AG04450 (cell line): ENCODE measurements around the gene TOR4A. TPM values are rescaled to one million over a fixed set of nuclear protein-coding genes. Genes with fewer than 3 reads are reported as not detected.

Experiments
- CTCF ChIA-PET: fragments of 300-600, 350-600 bp; formaldehyde crosslinking; extraction: SDS; loops from one replicate; lab custom pipeline; 2022; ENCODE audit warnings: antibody characterized with exemption, inconsistent platforms; lab: Charles Lee
- POLR2A ChIA-PET: fragments of 350-600 bp; formaldehyde crosslinking; extraction: SDS; loops from one replicate; lab custom pipeline; 2021; ENCODE audit warnings: antibody characterized with exemption, inconsistent platforms; lab: Yijun Ruan, JAX
- DNase-seq: peaks from one replicate; pipeline ENCODE4 v3.0.0-alpha.2; 2011; ENCODE audit warnings: low read depth, low spot score
- H3K27ac ChIP-seq: one replicate; pipeline ENCODE4 v1.5.1; 2012; ENCODE audit warnings: low read depth, low read length, control low read depth
- H3K27me3 ChIP-seq: one replicate; pipeline ENCODE4 v1.6.0; 2012; ENCODE audit warnings: low read length; ENCODE audit not compliant: control insufficient read depth, insufficient read depth
- H3K4me3 ChIP-seq: 2 replicates; pipeline ENCODE4 v1.5.1; 2011; ENCODE audit warnings: mild to moderate bottlenecking, low read depth, low read length, control low read depth
- H3K9me3 ChIP-seq: 2 replicates; pipeline ENCODE4 v1.5.1; 2012; ENCODE audit warnings: low read length; ENCODE audit not compliant: control insufficient read depth, insufficient read depth
- CTCF ChIP-seq: IDR thresholded peaks from 2 replicates; pipeline ENCODE4 v1.5.1; 2011; ENCODE audit warnings: low read depth, low read length, control low read depth, inconsistent platforms
- polyA plus RNA-seq: library from polyadenylated mRNA; depleted of rRNA; stranded (reverse); fragments of >200 nt; gene quantifications from 2 replicates; pipeline ENCODE4 v1.2.3, GENCODE V29; 2011

Gene TOR4A
- polyA plus RNA-seq, 1 experiment: 14.1 TPM

- DNase-seq: no peak
- H3K9me3 ChIP-seq: peaks cover 5% of the 10 kb centered on the region; the same call in 1 of the 2 replicates
- ChIA-PET CTCF (no interaction called here), POLR2A (interaction anchor here (0.7 kb wide), 1 partner anchor 272 kb away, joined by 3 read pairs; no protein-coding TSS in a partner anchor)
- H3K4me3 ChIP-seq: peak overlapping the region; percentile 77
- no peak for TF ChIP-seq CTCF
- H3K27ac ChIP-seq: no peak overlapping the region
- no peaks in the 10 kb centered on the region for H3K27me3 ChIP-seq
Measured at GRCh38 chr9:137278721-137279711, 1.5 kb downstream of the TOR4A start.

- POLR2A ChIA-PET: interaction anchor here (0.7 kb wide), 1 partner anchor 271 kb away, joined by 3 read pairs; no protein-coding TSS in a partner anchor
- H3K27ac ChIP-seq: no peak overlapping the region
- no peak overlapping the region for H3K4me3 ChIP-seq
- no peak for TF ChIP-seq CTCF
- DNase-seq: no peak
- H3K9me3 ChIP-seq: peaks cover 5% of the 10 kb centered on the region; the same call in 1 of the 2 replicates
- H3K27me3 ChIP-seq: no peaks in the 10 kb centered on the region
- CTCF ChIA-PET: no interaction called here
Measured at GRCh38 chr9:137279741-137280473, 2.4 kb downstream of the TOR4A start.

- no peak for DNase-seq
- Histone ChIP-seq H3K27ac (no peak overlapping the region), H3K27me3 (no peaks in the 10 kb centered on the region), H3K4me3 (no peak overlapping the region), H3K9me3 (peaks cover 5% of the 10 kb centered on the region; the same call in 1 of the 2 replicates)
- ChIA-PET POLR2A (no interaction called here), CTCF (no interaction called here)
- TF ChIP-seq CTCF: peak; percentile 16; the same call in 1 of the 2 replicates
Measured at GRCh38 chr9:137280474-137281344, 3.2 kb downstream of the TOR4A start.

- CTCF ChIA-PET: no interaction called here
- TF ChIP-seq CTCF: no peak
- H3K27ac ChIP-seq: no peak overlapping the region
- peaks cover 5% of the 10 kb centered on the region; the same call in 1 of the 2 replicates for H3K9me3 ChIP-seq
- no peaks in the 10 kb centered on the region for H3K27me3 ChIP-seq
- no peak overlapping the region for H3K4me3 ChIP-seq
- POLR2A ChIA-PET: no interaction called here
- DNase-seq: no peak
Measured at GRCh38 chr9:137281345-137282116, 4.0 kb downstream of the TOR4A start.
